NCI-H748 (cell line): ENCODE results near the gene IL10RA.
"Not testable (repeated sequence)": the region's sequence is repeated elsewhere in the genome, so short reads cannot be mapped to it uniquely, and the experiment has no call there.

Source experiments
- DNase-seq: peaks from one replicate; lab custom pipeline; 2025; ENCODE audit not compliant: unreplicated experiment; lab: John Stamatoyannopoulos, UW

IL10RA gene

DNA sequence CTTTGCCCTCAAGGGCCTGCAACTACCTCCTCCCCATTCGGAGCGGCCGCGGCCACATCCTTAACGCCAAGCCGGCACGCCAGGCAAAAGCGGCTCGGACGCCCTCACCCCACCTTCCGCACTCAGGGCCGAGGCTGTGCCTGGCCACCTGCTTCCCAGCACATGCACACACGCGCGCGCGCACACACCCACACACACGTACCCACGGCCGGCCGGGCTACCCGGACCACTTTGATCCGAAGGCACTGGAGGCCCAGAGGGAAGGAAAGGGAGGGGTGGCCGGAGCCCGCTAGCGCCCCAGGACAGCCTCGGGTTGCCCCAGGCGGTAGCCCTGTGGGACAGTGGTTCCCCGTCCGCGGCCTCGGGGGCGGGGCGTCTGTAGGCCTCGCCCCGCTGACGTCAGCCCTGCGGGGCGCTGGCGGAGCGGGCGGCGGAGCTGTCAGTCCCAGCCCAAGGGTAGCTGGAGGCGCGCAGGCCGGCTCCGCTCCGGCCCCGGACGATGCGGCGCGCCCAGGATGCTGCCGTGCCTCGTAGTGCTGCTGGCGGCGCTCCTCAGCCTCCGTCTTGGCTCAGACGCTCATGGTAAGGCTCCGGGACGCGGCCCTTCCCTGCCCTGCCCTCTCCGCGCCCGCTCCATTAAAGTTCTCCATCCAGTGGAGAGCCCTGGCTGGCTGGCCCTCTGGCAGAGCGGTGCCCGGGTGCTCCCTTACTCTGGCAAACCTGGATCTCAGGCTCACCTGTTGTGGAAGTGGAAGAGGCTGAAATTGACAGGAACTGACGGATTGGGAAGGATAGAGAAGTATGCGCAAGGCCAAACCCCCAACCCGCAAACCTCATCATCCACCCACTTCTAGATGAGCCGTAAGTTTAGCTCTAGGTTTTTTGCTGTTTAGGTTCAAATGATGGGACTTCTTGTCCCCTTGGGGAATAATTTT lies at the start of gene IL10RA:
IL10RA (plus strand) TSS at position 442 of the 935 bp plus-strand sequence; CDS start at position 516, 74 bp downstream.
- DNase-seq = peak; percentile 74

DNA sequence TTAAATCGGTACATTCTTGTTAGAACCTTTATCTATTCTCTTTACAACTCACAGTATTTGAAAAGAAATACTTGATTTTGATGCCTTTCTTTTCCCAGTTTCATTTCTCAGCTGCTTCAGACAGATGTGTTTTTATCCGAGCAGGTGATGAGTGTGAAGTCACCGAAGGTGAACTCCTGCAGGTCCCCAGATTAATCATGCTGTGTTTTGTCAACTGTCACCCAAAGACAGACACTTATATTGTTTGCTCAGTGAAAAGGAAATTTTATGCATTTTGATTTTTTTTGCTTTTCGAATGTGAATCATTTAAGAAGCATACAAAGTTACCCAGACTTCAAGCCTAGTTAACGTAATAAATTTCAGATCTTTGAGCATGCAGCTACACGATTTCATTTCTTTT lies 49.2 kb upstream of the IL10RA start:
- peak; percentile 36 for DNase-seq

DNA sequence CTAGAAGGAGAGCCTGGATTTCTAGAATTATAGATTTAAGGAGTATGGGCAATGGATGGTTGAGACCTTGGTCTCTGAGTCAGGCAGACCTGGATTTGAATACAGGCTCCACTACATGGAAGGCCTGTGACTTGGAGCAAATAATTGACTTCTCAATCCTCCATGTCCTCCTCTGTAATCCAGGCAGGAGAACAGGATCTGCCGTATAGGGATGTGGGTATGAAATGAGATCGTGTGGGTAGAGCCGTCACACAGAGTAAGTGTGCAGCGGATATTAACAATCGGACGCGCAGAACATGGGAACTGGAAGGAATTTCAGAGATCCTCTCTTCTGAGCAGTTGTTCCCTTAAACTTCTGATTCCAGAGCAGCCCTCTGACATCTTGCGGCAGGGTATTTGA lies 45.5 kb upstream of the IL10RA start:
- DNase-seq = no peak

DNA sequence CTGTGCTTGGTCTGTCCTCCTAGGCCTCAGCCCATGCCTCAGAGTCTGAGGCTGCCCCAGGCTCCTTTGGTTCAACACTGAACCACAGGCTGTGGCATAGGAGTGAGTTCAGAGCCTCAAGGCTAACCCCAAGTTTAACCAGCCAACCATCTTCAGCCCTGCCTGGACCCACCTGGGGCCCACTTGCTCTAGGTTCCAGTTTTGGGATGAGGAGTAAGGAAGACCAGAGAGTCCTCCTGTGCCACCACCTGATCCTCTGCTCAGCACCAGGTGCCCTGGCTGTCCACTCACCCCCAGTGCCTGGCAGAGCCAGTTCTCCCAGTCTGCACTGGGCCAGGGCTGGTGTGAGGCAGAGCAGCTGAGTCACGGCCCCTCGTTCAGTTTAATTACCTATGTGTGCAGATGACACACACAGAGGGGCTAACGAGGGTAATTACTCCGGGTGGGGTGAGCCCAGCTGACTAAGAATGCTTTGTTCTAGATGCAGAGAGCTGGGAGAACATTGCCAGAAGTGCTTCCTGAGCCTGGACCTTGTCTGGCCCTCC lies 45.0 kb upstream of the IL10RA start:
- DNase-seq = peak; percentile 38

DNA sequence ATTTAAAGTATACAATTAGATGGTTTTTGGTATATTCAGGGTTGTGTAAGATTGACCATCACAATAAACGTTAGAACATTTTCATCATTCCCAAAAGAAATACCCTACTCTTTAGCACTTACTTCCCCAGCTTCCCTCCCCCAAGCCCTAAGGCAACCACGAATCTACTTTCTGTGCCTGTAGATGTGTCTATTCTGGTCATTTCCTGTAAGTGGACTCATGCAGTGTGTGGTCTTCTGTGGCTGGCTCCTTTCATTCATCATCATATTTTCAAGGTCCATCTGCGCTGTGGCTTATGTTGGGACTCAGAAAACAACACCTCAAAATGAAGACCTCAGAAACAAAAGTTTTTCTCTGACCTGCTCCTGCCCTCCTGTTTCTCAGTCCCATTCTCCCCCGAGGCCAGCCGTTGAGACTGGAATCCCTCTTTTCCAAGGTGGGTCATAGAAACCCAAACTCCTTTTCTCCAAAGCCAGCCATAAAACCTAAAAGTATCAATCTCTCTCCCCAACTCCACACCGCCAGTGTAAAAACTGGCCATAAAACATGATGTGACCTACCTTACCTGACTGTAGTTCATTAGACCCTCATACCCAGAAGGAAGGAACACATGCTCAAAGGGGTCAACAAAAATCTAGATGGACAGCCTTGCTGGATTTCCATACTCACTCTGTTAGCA lies 44.1 kb upstream of the IL10RA start:
- DNase-seq = no peak

GRCh38 chr11:117944554-117944953 lies 41.6 kb upstream of the IL10RA start:
- DNase-seq = no peak

- DNase-seq = no peak
Measured at GRCh38 chr11:117945047-117945810, 41.0 kb upstream of the IL10RA start.

DNA sequence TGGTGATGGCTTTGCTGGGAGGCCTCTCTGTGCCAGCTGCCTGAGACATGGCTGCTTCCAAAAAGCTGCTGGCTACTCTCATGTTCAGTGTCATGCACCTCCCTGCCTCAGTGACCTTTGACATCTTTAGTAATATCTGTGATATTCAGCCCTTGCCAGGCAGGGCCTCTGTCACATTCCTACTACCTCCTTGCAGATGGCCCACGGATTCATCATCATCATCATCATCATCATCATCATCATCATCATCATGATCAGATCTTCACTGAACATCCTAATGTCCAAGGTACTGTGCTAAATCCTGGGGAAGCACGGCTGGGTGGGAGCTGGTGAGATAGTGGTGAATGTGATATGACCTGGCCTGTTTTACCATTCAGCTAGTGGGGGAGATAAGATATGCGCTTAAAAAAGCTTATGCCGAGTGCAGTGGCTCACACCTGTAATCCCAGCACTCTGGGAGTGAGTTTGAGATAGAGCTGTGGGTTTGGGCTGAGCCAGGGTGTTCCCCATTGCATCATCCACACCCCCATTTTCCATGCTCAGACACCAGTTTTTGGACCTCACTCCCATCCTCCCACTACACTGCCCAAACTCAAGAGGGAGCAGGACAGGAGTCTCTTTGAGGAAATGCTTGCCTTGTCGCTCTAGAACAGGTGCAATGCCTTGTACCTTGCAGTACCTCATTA lies 39.9 kb upstream of the IL10RA start:
- DNase-seq = no peak

DNA sequence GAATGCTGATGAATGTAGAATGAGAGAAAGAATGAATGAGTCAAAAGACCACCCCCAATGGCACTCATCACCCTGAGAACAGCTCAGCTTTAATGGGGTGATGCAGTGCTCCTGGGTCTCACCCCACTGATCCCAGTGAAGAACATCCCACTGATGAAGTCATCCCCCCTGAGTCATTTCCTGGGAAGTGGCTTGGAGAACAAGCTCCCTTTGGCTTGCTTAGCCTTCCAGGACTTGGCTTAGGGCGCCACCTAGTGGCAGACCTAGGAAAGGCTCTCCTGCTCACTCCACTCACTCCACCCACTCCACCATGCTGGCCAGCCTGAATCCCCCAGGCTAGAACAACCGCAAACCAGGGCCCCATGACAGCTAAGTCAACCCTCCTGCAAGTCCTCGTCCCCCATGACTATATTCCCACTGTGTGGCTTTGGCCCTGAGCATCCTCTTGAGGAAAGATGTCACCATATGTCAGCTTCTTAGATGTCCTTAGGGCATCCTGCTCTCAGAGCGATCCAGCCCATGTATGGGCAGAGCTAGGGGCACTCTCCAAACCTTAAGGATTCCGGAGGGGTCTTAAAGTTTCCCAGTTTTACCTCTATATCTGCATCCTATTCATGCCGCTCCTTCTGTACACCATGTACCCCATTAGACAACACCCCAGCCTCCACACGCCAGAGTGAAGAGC lies 39.2 kb upstream of the IL10RA start:
- DNase-seq = peak; percentile 72

DNA sequence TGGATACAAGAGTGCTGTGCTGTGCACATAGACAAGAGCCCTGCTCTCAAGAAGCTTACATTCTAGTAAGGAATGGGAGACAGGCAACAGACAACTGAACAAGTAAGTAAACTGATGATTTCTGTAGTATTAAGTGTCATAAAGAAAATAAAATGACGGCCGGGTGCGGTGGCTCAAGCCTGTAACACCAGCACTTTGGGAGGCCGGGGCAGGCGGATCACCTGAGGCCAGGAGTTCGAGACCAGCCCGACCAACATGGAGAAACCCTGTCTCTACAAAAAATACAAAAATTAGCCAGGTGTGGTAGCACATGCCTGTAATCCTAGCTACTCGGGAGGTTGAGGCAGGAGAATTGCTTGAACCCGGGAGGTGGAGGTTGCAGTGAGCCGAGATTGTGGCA lies 38.4 kb upstream of the IL10RA start:
- DNase-seq = not testable (repeated sequence)

GRCh38 chr11:117948466-117948865 lies 37.7 kb upstream of the IL10RA start:
- not testable (repeated sequence) for DNase-seq

DNA sequence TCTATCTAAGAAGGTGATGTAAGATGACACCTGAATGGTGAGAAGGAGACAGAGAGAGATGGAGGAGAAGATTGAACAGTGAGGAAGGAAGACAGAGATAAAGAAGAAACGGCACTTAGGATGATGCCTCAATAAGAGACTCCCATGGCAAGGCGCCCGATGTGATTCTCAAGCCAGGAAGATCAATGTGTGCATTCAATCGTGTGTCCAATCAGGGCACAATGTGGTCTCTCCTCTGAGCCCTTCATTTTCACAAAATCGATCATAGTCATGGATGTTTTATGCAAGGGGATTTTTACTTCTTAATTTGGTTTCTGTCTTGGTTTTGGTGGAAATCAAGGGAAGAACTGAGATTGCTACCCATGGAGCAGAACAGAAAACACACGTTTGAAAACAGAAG lies 37.1 kb upstream of the IL10RA start:
- DNase-seq = no peak

DNA sequence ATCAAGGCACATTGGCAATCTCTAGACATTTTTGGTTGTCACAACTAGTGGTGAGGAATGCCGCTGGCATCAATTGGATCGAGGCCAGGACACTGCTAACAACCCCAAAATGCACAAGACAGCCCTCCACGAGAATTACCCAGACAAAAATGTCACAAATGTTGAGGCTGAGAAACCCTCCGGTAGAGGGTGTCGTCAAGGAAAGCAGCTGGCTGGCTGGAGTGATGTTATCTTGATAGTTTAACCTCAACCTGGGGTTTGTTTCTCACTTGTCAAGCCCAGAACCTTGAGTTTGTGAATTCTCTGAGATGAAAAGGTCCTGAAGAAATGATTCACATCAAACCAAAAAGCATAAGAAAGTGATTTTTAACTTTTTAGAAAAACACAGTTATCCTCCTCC lies 35.9 kb upstream of the IL10RA start:
- DNase-seq = no peak

- DNase-seq = no peak
Measured at GRCh38 chr11:117950993-117951961, 34.9 kb upstream of the IL10RA start.

- peak; percentile 29 for DNase-seq
Measured at GRCh38 chr11:117953024-117953671, 33.0 kb upstream of the IL10RA start.

GRCh38 chr11:117958949-117959348 lies 27.2 kb upstream of the IL10RA start:
- DNase-seq = no peak

- no peak for DNase-seq
Measured at GRCh38 chr11:117959438-117960149, 26.6 kb upstream of the IL10RA start.

- DNase-seq = no peak
Measured at GRCh38 chr11:117960406-117960805, 25.8 kb upstream of the IL10RA start.
